HEK293 (cell line): ENCODE data around the gene MAP3K7CL.

Source experiments
- EGR2 ChIP-seq: fragments of 450-650 bp; formaldehyde crosslinking; IDR thresholded peaks from 2 replicates; pipeline ENCODE4 v1.5.1; 2016; ENCODE audit warnings: low read depth, missing biosample characterization, missing genetic modification characterization
- TSHZ1 ChIP-seq: fragments of 450-650 bp; formaldehyde crosslinking; IDR thresholded peaks from 2 replicates; pipeline ENCODE4 v1.5.1; 2016; ENCODE audit warnings: missing biosample characterization, missing genetic modification characterization, borderline replicate concordance
- ZBTB10 ChIP-seq: fragments of 450-650 bp; formaldehyde crosslinking; IDR thresholded peaks from 2 replicates; pipeline ENCODE4 v1.5.1; 2016; ENCODE audit warnings: missing biosample characterization, missing genetic modification characterization
- ZBTB17 ChIP-seq: fragments of 450-650 bp; formaldehyde crosslinking; IDR thresholded peaks from 2 replicates; pipeline ENCODE4 v1.5.1; 2016; ENCODE audit warnings: missing biosample characterization, missing genetic modification characterization
- ZBTB48 ChIP-seq: fragments of 450-650 bp; formaldehyde crosslinking; IDR thresholded peaks from 2 replicates; pipeline ENCODE4 v1.5.1; 2016; ENCODE audit warnings: missing biosample characterization, missing genetic modification characterization
- ZBTB8A ChIP-seq: fragments of 450-650 bp; formaldehyde crosslinking; IDR thresholded peaks from 2 replicates; pipeline ENCODE4 v1.5.1; 2016; ENCODE audit warnings: missing biosample characterization, missing genetic modification characterization
- ZFP69B ChIP-seq: fragments of 450-650 bp; formaldehyde crosslinking; IDR thresholded peaks from 2 replicates; pipeline ENCODE4 v1.5.1; 2016; ENCODE audit warnings: missing biosample characterization, missing genetic modification characterization
- ZNF280C ChIP-seq: fragments of 450-650 bp; formaldehyde crosslinking; IDR thresholded peaks from 2 replicates; pipeline ENCODE4 v1.5.1; 2016; ENCODE audit warnings: missing biosample characterization, missing genetic modification characterization
- ZNF37A ChIP-seq: fragments of 450-650 bp; IDR thresholded peaks from 2 replicates; pipeline ENCODE4 v1.5.1; 2018; ENCODE audit warnings: missing biosample characterization, missing genetic modification characterization
- ZNF391 ChIP-seq: fragments of 450-650 bp; formaldehyde crosslinking; IDR thresholded peaks from 2 replicates; pipeline ENCODE4 v1.5.1; 2016; ENCODE audit warnings: low read depth, missing biosample characterization, missing genetic modification characterization, borderline replicate concordance
- ZNF404 ChIP-seq: fragments of 450-650 bp; formaldehyde crosslinking; IDR thresholded peaks from 2 replicates; pipeline ENCODE4 v1.5.1; 2017; ENCODE audit warnings: missing biosample characterization, missing genetic modification characterization
- ZNF501 ChIP-seq: fragments of 450-650 bp; formaldehyde crosslinking; IDR thresholded peaks from 2 replicates; pipeline ENCODE4 v1.5.1; 2016; ENCODE audit warnings: missing biosample characterization, missing genetic modification characterization
- ZNF521 ChIP-seq: fragments of 450-650 bp; formaldehyde crosslinking; IDR thresholded peaks from 2 replicates; pipeline ENCODE4 v1.5.1; 2017; ENCODE audit warnings: missing biosample characterization, mild to moderate bottlenecking, missing genetic modification characterization
- ZNF610 ChIP-seq: fragments of 450-650 bp; formaldehyde crosslinking; IDR thresholded peaks from 2 replicates; pipeline ENCODE4 v1.5.1; 2016; ENCODE audit warnings: missing biosample characterization, missing genetic modification characterization, borderline replicate concordance
- ZNF629 ChIP-seq: fragments of 450-650 bp; formaldehyde crosslinking; IDR thresholded peaks from 2 replicates; pipeline ENCODE4 v1.5.1; 2017; ENCODE audit warnings: missing biosample characterization, missing genetic modification characterization
- ZNF692 ChIP-seq: fragments of 450-650 bp; formaldehyde crosslinking; IDR thresholded peaks from 2 replicates; pipeline ENCODE4 v1.5.1; 2016; ENCODE audit warnings: missing biosample characterization, missing genetic modification characterization
- ZNF701 ChIP-seq: fragments of 450-650 bp; formaldehyde crosslinking; IDR thresholded peaks from 2 replicates; pipeline ENCODE4 v1.5.1; 2016; ENCODE audit warnings: missing biosample characterization, missing genetic modification characterization
- ZNF791 ChIP-seq: fragments of 450-650 bp; formaldehyde crosslinking; IDR thresholded peaks from 2 replicates; pipeline ENCODE4 v1.5.1; 2016; ENCODE audit warnings: missing biosample characterization, missing genetic modification characterization
- TF ChIP-seq, protein P1 (sequence below): fragments of 450-650 bp; formaldehyde crosslinking; IDR thresholded peaks from 2 replicates; pipeline ENCODE4 v1.5.1; 2016; ENCODE audit warnings: missing biosample characterization, missing genetic modification characterization
- TF ChIP-seq, protein P2 (sequence below): fragments of 450-650 bp; formaldehyde crosslinking; IDR thresholded peaks from 2 replicates; pipeline ENCODE4 v1.5.1; 2016; ENCODE audit warnings: missing biosample characterization, missing genetic modification characterization
- TF ChIP-seq, protein P3 (sequence below): fragments of 450-650 bp; formaldehyde crosslinking; IDR thresholded peaks from 2 replicates; pipeline ENCODE4 v1.5.1; 2016; ENCODE audit warnings: missing biosample characterization, missing genetic modification characterization

The MAP3K7CL gene

GRCh38 chr21:29155118-29155932, 24.9 kb downstream of the MAP3K7CL start (continued):
- TF ChIP-seq ZBTB8A (tag by site-specific recombination), result 0 out of 2 replicates have a peak, but pooled peaks have one; percentile 37
- TF ChIP-seq ZNF610, result peak; percentile 46; the same call in 1 of the 2 replicates
- TF ChIP-seq ZNF391 (tag by site-specific recombination), result no peak
- TF ChIP-seq, protein P1, sequence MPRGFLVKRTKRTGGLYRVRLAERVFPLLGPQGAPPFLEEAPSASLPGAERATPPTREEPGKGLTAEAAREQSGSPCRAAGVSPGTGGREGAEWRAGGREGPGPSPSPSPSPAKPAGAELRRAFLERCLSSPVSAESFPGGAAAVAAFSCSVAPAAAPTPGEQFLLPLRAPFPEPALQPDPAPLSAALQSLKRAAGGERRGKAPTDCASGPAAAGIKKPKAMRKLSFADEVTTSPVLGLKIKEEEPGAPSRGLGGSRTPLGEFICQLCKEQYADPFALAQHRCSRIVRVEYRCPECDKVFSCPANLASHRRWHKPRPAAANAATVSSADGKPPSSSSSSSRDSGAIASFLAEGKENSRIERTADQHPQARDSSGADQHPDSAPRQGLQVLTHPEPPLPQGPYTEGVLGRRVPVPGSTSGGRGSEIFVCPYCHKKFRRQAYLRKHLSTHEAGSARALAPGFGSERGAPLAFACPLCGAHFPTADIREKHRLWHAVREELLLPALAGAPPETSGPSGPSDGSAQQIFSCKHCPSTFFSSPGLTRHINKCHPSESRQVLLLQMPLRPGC (tag by site-specific recombination), result no peak
- TF ChIP-seq, protein P2, sequence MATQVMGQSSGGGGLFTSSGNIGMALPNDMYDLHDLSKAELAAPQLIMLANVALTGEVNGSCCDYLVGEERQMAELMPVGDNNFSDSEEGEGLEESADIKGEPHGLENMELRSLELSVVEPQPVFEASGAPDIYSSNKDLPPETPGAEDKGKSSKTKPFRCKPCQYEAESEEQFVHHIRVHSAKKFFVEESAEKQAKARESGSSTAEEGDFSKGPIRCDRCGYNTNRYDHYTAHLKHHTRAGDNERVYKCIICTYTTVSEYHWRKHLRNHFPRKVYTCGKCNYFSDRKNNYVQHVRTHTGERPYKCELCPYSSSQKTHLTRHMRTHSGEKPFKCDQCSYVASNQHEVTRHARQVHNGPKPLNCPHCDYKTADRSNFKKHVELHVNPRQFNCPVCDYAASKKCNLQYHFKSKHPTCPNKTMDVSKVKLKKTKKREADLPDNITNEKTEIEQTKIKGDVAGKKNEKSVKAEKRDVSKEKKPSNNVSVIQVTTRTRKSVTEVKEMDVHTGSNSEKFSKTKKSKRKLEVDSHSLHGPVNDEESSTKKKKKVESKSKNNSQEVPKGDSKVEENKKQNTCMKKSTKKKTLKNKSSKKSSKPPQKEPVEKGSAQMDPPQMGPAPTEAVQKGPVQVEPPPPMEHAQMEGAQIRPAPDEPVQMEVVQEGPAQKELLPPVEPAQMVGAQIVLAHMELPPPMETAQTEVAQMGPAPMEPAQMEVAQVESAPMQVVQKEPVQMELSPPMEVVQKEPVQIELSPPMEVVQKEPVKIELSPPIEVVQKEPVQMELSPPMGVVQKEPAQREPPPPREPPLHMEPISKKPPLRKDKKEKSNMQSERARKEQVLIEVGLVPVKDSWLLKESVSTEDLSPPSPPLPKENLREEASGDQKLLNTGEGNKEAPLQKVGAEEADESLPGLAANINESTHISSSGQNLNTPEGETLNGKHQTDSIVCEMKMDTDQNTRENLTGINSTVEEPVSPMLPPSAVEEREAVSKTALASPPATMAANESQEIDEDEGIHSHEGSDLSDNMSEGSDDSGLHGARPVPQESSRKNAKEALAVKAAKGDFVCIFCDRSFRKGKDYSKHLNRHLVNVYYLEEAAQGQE (tag by site-specific recombination), result no peak
- TF ChIP-seq ZFP69B, result peak; percentile 26; the same call in 1 of the 2 replicates
- no peak for TF ChIP-seq ZNF701 (tag by site-specific recombination)
- TF ChIP-seq TSHZ1 (tag by site-specific recombination), result no peak
- TF ChIP-seq EGR2 (tag by site-specific recombination), result 0 out of 2 replicates have a peak, but pooled peaks have one; percentile 22
- TF ChIP-seq, protein P3, sequence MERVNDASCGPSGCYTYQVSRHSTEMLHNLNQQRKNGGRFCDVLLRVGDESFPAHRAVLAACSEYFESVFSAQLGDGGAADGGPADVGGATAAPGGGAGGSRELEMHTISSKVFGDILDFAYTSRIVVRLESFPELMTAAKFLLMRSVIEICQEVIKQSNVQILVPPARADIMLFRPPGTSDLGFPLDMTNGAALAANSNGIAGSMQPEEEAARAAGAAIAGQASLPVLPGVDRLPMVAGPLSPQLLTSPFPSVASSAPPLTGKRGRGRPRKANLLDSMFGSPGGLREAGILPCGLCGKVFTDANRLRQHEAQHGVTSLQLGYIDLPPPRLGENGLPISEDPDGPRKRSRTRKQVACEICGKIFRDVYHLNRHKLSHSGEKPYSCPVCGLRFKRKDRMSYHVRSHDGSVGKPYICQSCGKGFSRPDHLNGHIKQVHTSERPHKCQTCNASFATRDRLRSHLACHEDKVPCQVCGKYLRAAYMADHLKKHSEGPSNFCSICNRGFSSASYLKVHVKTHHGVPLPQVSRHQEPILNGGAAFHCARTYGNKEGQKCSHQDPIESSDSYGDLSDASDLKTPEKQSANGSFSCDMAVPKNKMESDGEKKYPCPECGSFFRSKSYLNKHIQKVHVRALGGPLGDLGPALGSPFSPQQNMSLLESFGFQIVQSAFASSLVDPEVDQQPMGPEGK, result peak; percentile 61
- no peak for TF ChIP-seq ZBTB48 (tag by site-specific recombination)
- no peak for TF ChIP-seq ZNF37A (tag by site-specific recombination)
- TF ChIP-seq ZNF521, result no peak
- TF ChIP-seq ZNF629 (tag by site-specific recombination), result peak; percentile 81
- no peak for TF ChIP-seq ZNF501 (tag by site-specific recombination)
- 0 out of 2 replicates have a peak, but pooled peaks have one; percentile 40 for TF ChIP-seq ZBTB10 (tag by site-specific recombination)
- peak; percentile 82 for TF ChIP-seq ZNF692 (tag by site-specific recombination)
- TF ChIP-seq ZBTB17 (tag by site-specific recombination), result peak; percentile 92
- no peak for TF ChIP-seq ZNF791 (tag by site-specific recombination)
- TF ChIP-seq ZNF280C (tag by site-specific recombination), result no peak
- TF ChIP-seq ZNF404 (tag by site-specific recombination), result no peak
